Activated CD4-positive, alpha-beta memory T cell treated with anti-CD3 and anti-CD28 coated beads, Interleukin-2, amount 10 ng/mL, durations not matched to agents 7 days and 5 days (primary cell): Measurements from ENCODE around the gene PNPLA4. TPM values are rescaled to one million over a fixed set of nuclear protein-coding genes. Genes with fewer than 3 reads are reported as not detected.

Experiments used
- CTCF ChIA-PET: fragments of 350-600 bp; sonication (Branson Sonifier 250); formaldehyde crosslinking; loops from one replicate; lab custom pipeline; 2021; ENCODE audit warnings: antibody characterized with exemption, inconsistent platforms; lab: Charles Lee
- POLR2A ChIA-PET: fragments of 350-600 bp; sonication (Branson Sonifier 250); formaldehyde crosslinking; loops from one replicate; lab custom pipeline; 2021; ENCODE audit warnings: antibody characterized with exemption; lab: Charles Lee
- DNase-seq: peaks from one replicate; pipeline ENCODE4 v3.0.0-alpha.2; 2020
- H3K27ac Mint-ChIP-seq: one replicate; pipeline ENCODE4 v1.8.0; 2021; ENCODE audit warnings: mild to moderate bottlenecking, mixed read lengths
- H3K27me3 Mint-ChIP-seq: one replicate; pipeline ENCODE4 v1.8.0; 2021; ENCODE audit warnings: mixed read lengths
- H3K36me3 Mint-ChIP-seq: one replicate; pipeline ENCODE4 v1.8.0; 2021; ENCODE audit warnings: low read depth, mixed read lengths
- H3K4me1 Mint-ChIP-seq: one replicate; pipeline ENCODE4 v1.8.0; 2021; ENCODE audit warnings: mixed read lengths
- H3K4me3 Mint-ChIP-seq: one replicate; pipeline ENCODE4 v1.8.0; 2021; ENCODE audit warnings: mild to moderate bottlenecking, mixed read lengths
- H3K9me3 Mint-ChIP-seq: one replicate; pipeline ENCODE4 v1.8.0; 2021; ENCODE audit warnings: mixed read lengths
- total RNA-seq, 2 experiments: library from RNA; stranded (reverse); gene quantifications; one replicate each; pipeline ENCODE4 v1.2.3, GENCODE V29; 2021

PNPLA4 gene
- total RNA-seq, 2 experiments from 2014 or later: 4.3 to 4.5 TPM

DNA sequence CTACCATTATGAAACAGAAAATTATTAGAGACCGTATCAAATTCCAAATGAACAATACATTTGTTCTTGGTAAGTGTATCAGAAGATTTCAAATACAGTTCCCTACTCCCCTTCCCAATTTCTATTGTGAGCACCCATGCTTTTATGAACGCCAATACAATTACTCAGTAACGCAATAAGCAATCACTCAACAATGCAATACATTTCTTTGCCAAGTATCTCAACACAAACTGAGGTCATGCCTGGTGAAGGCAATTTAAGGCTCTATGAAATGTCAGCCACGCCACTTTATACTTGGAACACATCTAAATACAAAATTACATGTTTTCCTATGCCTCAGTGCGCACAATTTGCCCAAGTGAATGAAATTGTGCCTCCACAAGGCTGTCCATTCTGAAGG lies 712 bp downstream of the PNPLA4 start:
- POLR2A ChIA-PET: no interaction called here
- no peak for DNase-seq

GRCh38 chrX:7925867-7926472 lies 1.2 kb downstream of the PNPLA4 start:
- no peaks in the 10 kb centered on the region for H3K27me3 Mint-ChIP-seq

More for the DNA sequence above, 712 bp downstream of the PNPLA4 start:
- Mint-ChIP-seq H3K36me3 (no peaks in the 10 kb centered on the region), H3K27ac (peak overlapping the region; percentile 16), H3K9me3 (no peaks in the 10 kb centered on the region), H3K4me1 (peaks cover 16% of the 10 kb centered on the region), H3K27me3 (no peaks in the 10 kb centered on the region), H3K4me3 (peak overlapping the region; percentile 84)
- CTCF ChIA-PET: interaction anchor here (0.9 kb wide), 1 partner anchor 11 kb away, joined by 3 read pairs; no protein-coding TSS in a partner anchor

GRCh38 chrX:7921750-7922149 lies 5.5 kb downstream of the PNPLA4 start:
- ChIA-PET CTCF (no interaction called here), POLR2A (no interaction called here)
- Mint-ChIP-seq H3K4me1 (peaks cover 11% of the 10 kb centered on the region), H3K27ac (no peak overlapping the region), H3K9me3 (no peaks in the 10 kb centered on the region), H3K4me3 (no peak overlapping the region), H3K27me3 (no peaks in the 10 kb centered on the region), H3K36me3 (no peaks in the 10 kb centered on the region)
- no peak for DNase-seq

More at GRCh38 chrX:7925867-7926472, 1.2 kb downstream of the PNPLA4 start:
- peak; percentile 62 for DNase-seq
- CTCF ChIA-PET: interaction anchor here (0.9 kb wide), 1 partner anchor 11 kb away, joined by 3 read pairs; no protein-coding TSS in a partner anchor
- Mint-ChIP-seq H3K36me3 (no peaks in the 10 kb centered on the region), H3K27ac (peak overlapping the region; percentile 21), H3K9me3 (no peaks in the 10 kb centered on the region), H3K4me1 (peaks cover 16% of the 10 kb centered on the region), H3K4me3 (peak overlapping the region; percentile 35)
- POLR2A ChIA-PET: no interaction called here

- H3K4me3 Mint-ChIP-seq: no peak overlapping the region
- no peaks in the 10 kb centered on the region for H3K27me3 Mint-ChIP-seq
- no peaks in the 10 kb centered on the region for H3K36me3 Mint-ChIP-seq
- no peak for DNase-seq
- no peak overlapping the region for H3K27ac Mint-ChIP-seq
- POLR2A ChIA-PET: no interaction called here
- no peaks in the 10 kb centered on the region for H3K4me1 Mint-ChIP-seq
- no peaks in the 10 kb centered on the region for H3K9me3 Mint-ChIP-seq
- CTCF ChIA-PET: no interaction called here
Observed at GRCh38 chrX:7908821-7909220, 18.4 kb downstream of the PNPLA4 start.

DNA sequence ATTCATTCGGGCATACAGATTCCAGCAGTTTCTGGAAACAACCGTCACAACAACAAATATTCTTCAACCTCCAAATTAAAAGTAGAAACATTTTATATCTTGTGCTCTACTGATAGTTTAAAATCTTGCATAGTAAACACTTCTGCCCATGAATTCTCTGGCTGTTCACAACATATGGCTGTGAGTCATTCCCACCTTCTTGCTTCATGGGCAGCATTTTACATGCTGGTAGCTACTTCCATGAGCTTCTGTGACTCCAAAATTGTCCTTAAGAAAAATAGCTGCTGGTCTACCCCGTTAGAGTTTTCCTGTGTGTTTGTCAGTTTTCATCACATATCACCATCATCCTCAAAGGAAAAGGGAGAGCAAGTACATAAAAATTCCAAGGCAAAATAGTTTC lies 22.7 kb downstream of the PNPLA4 start:
- no peaks in the 10 kb centered on the region for H3K9me3 Mint-ChIP-seq
- DNase-seq: no peak
- no peaks in the 10 kb centered on the region for H3K27me3 Mint-ChIP-seq
- H3K36me3 Mint-ChIP-seq: no peaks in the 10 kb centered on the region
- ChIA-PET CTCF (no interaction called here), POLR2A (no interaction called here)
- H3K4me1 Mint-ChIP-seq: no peaks in the 10 kb centered on the region
- H3K27ac Mint-ChIP-seq: no peak overlapping the region
- no peak overlapping the region for H3K4me3 Mint-ChIP-seq

GRCh38 chrX:7891928-7892327 lies 35.3 kb downstream of the PNPLA4 start:
- no peaks in the 10 kb centered on the region for H3K36me3 Mint-ChIP-seq
- ChIA-PET CTCF (no interaction called here), POLR2A (no interaction called here)
- no peaks in the 10 kb centered on the region for H3K9me3 Mint-ChIP-seq
- no peaks in the 10 kb centered on the region for H3K27me3 Mint-ChIP-seq
- DNase-seq: no peak
- H3K4me1 Mint-ChIP-seq: no peaks in the 10 kb centered on the region
- no peak overlapping the region for H3K4me3 Mint-ChIP-seq
- H3K27ac Mint-ChIP-seq: no peak overlapping the region

- ChIA-PET CTCF (no interaction called here), POLR2A (no interaction called here)
- Mint-ChIP-seq H3K4me3 (no peak overlapping the region), H3K36me3 (no peaks in the 10 kb centered on the region), H3K27ac (no peak overlapping the region), H3K27me3 (no peaks in the 10 kb centered on the region), H3K9me3 (no peaks in the 10 kb centered on the region), H3K4me1 (no peaks in the 10 kb centered on the region)
- no peak for DNase-seq
Observed at GRCh38 chrX:7889680-7890079, 37.5 kb downstream of the PNPLA4 start.

GRCh38 chrX:7889135-7889534 lies 38.1 kb downstream of the PNPLA4 start:
- POLR2A ChIA-PET: no interaction called here
- H3K36me3 Mint-ChIP-seq: no peaks in the 10 kb centered on the region
- H3K27ac Mint-ChIP-seq: no peak overlapping the region
- H3K9me3 Mint-ChIP-seq: no peaks in the 10 kb centered on the region
- H3K27me3 Mint-ChIP-seq: no peaks in the 10 kb centered on the region
- H3K4me3 Mint-ChIP-seq: no peak overlapping the region
- no peak for DNase-seq
- H3K4me1 Mint-ChIP-seq: no peaks in the 10 kb centered on the region
- CTCF ChIA-PET: no interaction called here

DNA sequence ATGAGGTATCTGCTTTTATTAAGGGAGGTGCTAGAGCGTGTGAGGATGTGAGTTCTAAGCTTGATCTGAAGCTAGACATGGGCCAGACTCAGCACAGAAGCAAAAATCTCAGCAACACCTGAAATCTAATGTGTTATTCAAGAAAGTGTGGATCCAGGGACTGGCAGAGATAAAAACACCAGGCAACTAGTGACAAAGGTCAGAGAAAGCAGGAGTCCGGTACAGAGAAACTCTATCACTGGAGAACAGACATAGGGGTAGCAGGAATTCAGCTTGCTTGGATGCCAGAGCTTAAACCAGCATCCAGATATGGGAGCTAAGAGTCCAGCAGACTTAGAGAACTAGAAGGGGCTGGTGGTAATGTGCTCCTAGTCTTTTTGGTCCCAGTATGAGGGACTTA lies 50.3 kb downstream of the PNPLA4 start:
- Mint-ChIP-seq H3K27me3 (no peaks in the 10 kb centered on the region), H3K36me3 (no peaks in the 10 kb centered on the region), H3K27ac (no peak overlapping the region), H3K4me3 (no peak overlapping the region), H3K4me1 (no peaks in the 10 kb centered on the region), H3K9me3 (no peaks in the 10 kb centered on the region)
- no peak for DNase-seq
- CTCF ChIA-PET: no interaction called here
- POLR2A ChIA-PET: no interaction called here

- Mint-ChIP-seq H3K4me3 (no peak overlapping the region), H3K36me3 (no peaks in the 10 kb centered on the region), H3K27me3 (no peaks in the 10 kb centered on the region), H3K9me3 (no peaks in the 10 kb centered on the region), H3K27ac (no peak overlapping the region), H3K4me1 (no peaks in the 10 kb centered on the region)
- ChIA-PET POLR2A (no interaction called here), CTCF (no interaction called here)
- no peak for DNase-seq
Observed at GRCh38 chrX:7872042-7872441, 55.2 kb downstream of the PNPLA4 start.

DNA sequence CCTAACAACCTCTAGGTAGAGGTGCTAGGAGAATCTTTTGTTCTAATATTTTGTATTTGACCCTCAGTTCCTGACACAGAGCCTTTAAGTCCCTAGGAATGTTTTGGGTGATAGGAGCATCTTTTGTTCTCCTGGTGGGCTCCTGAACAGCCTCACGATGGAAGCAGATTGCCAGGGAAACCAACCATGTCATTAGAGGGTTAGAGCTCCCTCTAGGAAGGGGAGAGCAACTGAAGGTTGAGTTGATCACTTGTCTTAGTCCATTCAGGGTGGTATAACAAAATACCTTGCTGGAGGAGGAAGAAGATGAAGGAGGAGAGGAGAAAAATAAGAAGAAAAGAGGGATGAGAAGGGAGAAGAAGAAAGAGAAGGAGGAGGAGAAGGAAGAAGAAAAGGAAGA lies 75.0 kb downstream of the PNPLA4 start:
- Mint-ChIP-seq H3K4me3 (no peak overlapping the region), H3K9me3 (no peaks in the 10 kb centered on the region), H3K27ac (no peak overlapping the region), H3K27me3 (no peaks in the 10 kb centered on the region), H3K36me3 (no peaks in the 10 kb centered on the region), H3K4me1 (no peaks in the 10 kb centered on the region)
- ChIA-PET CTCF (no interaction called here), POLR2A (no interaction called here)
- DNase-seq: no peak

Other genes with a start within 250 kb of the PNPLA4 start
- not detected for gene VCX, start 84.2 kb downstream of the PNPLA4 start, total RNA-seq
- gene VCX2, start 243.9 kb upstream of the PNPLA4 start, total RNA-seq: not detected